Activated naive CD8-positive, alpha-beta T cell treated with anti-CD3 and anti-CD28 coated beads for 36 hours (primary cell): ENCODE data around the gene SLC29A1. TPM values are rescaled to one million over a fixed set of nuclear protein-coding genes. Genes with fewer than 3 reads are reported as not detected.
A peak's percentile ranks its signal among the peaks of the same experiment; 100 is the strongest.

Experiments
- DNase-seq: peaks from one replicate; pipeline ENCODE4 v3.0.0; 2021
- H3K27ac Mint-ChIP-seq: one replicate; pipeline ENCODE4 v1.8.0; 2022; ENCODE audit warnings: mild to moderate bottlenecking, moderate library complexity, mixed read lengths
- H3K27me3 Mint-ChIP-seq: one replicate; pipeline ENCODE4 v1.8.0; 2022; ENCODE audit warnings: mild to moderate bottlenecking, mixed read lengths
- H3K36me3 Mint-ChIP-seq: one replicate; pipeline ENCODE4 v1.8.0; 2021; ENCODE audit warnings: mild to moderate bottlenecking, mixed read lengths
- H3K4me1 Mint-ChIP-seq: one replicate; pipeline ENCODE4 v1.8.0; 2021; ENCODE audit warnings: mixed read lengths
- H3K4me3 Mint-ChIP-seq: one replicate; pipeline ENCODE4 v1.8.0; 2022; ENCODE audit warnings: mild to moderate bottlenecking, moderate library complexity, mixed read lengths
- H3K9me3 Mint-ChIP-seq: one replicate; pipeline ENCODE4 v1.8.0; 2022; ENCODE audit warnings: mixed read lengths
- total RNA-seq, 2 experiments: library from RNA; stranded (reverse); gene quantifications; one replicate each; pipeline ENCODE4 v1.2.3, GENCODE V29; 2021

SLC29A1 gene
- total RNA-seq, 2 experiments from 2014 or later, result 92.5 to 102 TPM

DNA sequence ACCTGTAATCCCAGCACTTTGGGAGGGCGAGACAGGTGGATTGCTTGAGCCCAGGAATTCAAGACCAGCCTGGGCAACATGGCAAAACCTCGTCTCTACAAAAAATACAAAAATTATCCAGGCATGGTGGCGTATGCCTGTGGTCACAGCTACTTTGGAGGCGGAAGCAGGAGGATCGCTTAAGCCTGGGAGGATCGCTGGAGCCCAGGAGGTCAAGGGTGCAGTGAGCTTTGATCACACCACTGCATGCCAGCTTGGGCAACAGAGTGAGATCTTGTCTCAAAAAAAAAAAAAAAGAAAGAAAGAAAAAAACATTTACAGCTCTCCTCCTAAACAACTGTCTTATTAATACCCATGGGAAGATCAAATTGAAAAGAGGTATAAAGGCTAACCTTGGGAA lies 15.4 kb upstream of the SLC29A1 start:
- no peak overlapping the region for H3K4me3 Mint-ChIP-seq
- H3K9me3 Mint-ChIP-seq, result no peaks in the 10 kb centered on the region
- H3K36me3 Mint-ChIP-seq, result no peaks in the 10 kb centered on the region
- H3K27ac Mint-ChIP-seq, result no peak overlapping the region
- no peaks in the 10 kb centered on the region for H3K4me1 Mint-ChIP-seq
- no peaks in the 10 kb centered on the region for H3K27me3 Mint-ChIP-seq
- no peak for DNase-seq

DNA sequence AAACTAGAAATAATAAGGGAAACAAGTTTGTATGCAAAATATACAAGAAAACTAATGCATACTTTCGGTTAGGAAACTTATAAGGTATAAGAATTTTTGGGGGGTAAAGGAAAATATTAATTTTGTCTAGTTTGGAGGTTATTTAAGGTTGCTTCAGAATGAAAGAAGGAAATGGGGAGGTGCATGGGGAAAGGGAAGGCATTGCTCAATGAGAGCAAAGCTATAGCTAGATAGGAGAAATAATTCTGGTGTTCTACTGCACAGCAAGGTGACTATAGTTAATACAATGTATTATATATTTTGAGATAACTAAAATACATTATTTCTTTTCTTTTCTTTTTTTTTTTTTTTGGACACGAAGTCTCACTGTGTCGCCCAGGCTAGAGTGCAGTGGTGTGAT lies 12.1 kb upstream of the SLC29A1 start:
- Mint-ChIP-seq H3K27me3 (peaks cover 4% of the 10 kb centered on the region), H3K36me3 (no peaks in the 10 kb centered on the region), H3K4me3 (no peak overlapping the region), H3K9me3 (no peaks in the 10 kb centered on the region), H3K4me1 (no peaks in the 10 kb centered on the region), H3K27ac (no peak overlapping the region)
- DNase-seq, result no peak

DNA sequence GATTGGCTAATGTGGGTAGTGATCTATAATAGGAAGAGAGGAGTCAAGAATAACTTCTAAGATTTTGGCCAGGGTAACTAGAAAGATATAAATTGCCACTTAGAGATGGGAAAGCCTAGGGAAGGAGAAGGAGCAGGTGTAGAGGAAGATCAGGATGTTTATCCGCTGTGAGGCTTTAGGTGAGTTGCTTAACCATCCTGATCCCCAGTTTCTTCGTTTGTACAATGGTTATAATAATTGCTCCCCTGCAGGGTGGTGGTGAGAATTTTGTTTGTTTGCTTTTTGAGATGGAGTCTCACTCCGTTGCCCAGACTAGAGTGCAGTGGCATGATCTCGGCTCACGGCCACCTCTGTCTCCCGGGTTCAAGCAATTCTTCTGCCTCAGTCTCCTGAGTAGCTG lies 9.1 kb upstream of the SLC29A1 start:
- DNase-seq, result no peak
- Mint-ChIP-seq H3K4me1 (peaks cover 6% of the 10 kb centered on the region), H3K36me3 (no peaks in the 10 kb centered on the region), H3K27ac (no peak overlapping the region), H3K27me3 (peaks cover 12% of the 10 kb centered on the region), H3K9me3 (no peaks in the 10 kb centered on the region), H3K4me3 (no peak overlapping the region)

DNA sequence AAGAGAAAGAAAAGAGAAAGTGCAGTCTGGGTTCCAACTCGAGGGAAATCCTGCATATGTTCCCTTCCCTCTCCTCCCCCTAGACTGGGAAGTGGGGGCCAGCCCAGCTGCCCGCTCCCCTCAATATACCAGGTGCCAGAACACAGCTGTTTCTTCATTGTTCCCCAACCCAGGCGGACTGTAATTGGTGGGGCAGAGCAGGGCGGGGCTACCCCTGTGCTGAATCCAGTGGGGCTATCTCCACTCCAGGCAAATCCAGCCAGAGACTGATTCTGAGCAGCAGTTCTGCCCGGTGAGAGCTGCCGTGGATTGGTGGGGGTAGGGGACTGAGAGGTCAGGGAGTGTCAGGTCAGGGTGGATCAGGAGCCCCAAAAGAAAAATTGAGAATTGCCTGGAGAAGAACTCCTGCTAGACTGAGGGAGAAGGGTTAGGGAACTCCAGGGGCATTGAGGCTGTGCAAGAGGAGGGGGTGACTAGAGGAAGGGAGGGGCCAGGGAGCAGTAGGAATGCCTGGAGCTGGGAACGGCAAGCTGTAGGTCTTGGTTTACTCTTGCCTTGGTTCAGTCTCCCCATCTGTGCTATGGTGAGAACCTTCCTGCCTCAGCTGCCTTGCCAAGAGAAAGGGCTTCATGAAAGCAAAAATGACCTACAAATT lies 6.6 kb upstream of the SLC29A1 start, which contains the start of gene MYMX:
TSS of gene MYMX (plus strand) at position 250 of the 655 bp plus-strand sequence. CDS start 546 bp downstream, outside the sequence.
- Mint-ChIP-seq H3K9me3 (no peaks in the 10 kb centered on the region), H3K27ac (no peak within 1 kb of the TSS)

GRCh38 chr6:44217332-44218143 lies 5.9 kb upstream of the SLC29A1 start:
- H3K36me3 Mint-ChIP-seq, result no peaks in the 10 kb centered on the region
- H3K4me3 Mint-ChIP-seq, result no peak overlapping the region
- H3K27me3 Mint-ChIP-seq, result peaks cover 13% of the 10 kb centered on the region

More for the DNA sequence above, 6.6 kb upstream of the SLC29A1 start, which contains the start of gene MYMX:
- Mint-ChIP-seq H3K27me3 (peaks cover 12% of the 10 kb centered on the region), H3K36me3 (no peaks in the 10 kb centered on the region), H3K4me3 (no peak within 1 kb of the TSS), H3K4me1 (peaks cover 16% of the 10 kb centered on the region)
- DNase-seq, result no peak

DNA sequence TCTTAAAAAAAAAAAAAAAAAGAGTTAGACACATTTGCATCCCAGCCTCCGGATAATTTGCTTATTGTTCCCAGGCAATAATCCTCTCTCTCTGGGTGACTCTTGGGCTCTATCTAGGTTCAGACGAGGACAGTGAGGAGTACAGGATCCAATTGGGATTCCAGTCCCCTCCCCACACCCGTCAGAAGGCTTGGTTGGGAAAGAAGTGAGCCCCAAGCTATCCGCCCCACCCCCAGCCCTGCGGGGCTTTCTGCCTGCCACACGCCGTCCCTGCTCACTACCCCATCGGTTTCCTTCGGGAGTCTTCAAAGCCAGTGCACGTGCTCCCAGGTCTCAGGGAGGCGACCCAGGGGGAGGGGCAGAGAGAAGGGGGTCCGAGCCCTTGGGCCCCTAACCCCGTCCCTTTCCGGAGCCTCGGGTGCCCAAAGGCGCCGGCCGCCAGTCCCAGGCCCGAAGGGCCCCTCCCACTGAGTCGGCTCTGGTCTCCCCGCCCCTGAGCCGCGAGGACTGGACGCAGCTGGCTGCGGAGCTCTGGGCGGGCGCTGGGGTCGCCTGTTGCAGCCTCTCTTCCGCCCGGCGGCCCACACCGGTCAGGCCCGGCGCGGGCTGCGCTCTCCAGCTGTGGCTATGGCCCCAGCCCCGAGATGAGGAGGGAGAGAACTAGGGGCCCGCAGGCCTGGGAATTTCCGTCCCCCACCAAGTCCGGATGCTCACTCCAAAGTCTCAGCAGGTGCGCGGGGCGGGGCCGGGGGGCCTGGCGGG lies 4.2 kb upstream of the SLC29A1 start:
- Mint-ChIP-seq H3K4me3 (peak overlapping the region; percentile 43), H3K27me3 (peaks cover 17% of the 10 kb centered on the region), H3K9me3 (no peaks in the 10 kb centered on the region), H3K27ac (no peak overlapping the region), H3K4me1 (peaks cover 32% of the 10 kb centered on the region), H3K36me3 (peaks cover under 1% of the 10 kb centered on the region)
- peak; percentile 57 for DNase-seq

More at GRCh38 chr6:44217332-44218143, 5.9 kb upstream of the SLC29A1 start:
- Mint-ChIP-seq H3K4me1 (peaks cover 22% of the 10 kb centered on the region), H3K9me3 (no peaks in the 10 kb centered on the region), H3K27ac (no peak overlapping the region)
- no peak for DNase-seq

DNA sequence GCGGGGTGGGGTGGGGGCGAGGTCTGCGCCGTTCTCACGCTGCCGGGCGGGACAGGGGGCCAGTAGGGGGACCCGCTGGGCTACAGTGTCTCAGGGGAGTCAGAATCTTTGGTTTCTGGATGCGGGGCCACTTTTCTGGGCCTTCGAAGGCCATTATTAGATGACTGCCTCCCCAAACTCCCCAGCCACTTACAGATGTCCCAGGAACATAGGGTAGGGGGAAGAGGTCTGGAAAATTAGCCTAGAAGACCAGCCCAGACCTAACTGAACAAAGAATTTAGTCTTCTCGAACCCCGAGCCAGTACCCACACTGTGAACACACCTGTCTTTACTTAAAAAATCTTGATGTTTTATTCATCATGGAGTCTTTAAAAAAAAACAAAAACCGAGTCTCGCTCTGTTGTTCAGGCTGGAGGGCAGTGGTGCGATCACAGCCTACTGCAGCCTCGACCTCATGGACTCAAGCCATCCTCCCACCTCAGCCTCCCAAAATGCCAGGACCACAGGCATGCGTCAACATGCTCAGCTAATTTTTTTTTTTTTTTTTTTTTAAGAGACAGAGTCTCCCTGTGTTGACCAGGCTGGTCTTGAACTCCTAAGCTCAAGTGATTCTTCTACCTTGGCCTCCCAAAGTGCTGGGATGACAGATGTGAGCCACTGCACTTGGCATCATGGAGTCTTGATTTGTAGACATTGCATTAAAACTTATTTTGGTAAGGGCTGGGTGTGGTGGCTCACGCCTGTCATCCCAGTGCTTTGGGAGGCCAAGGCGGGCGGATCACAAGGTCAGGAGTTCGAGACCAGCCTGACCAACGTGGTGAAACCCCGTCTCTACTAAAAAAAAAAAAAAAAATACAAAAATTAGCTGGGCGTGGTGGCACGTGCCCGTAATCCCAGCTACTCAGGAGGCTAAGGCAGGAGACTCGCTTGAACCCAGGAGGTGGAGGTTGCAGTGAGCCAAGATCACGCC lies 3.3 kb upstream of the SLC29A1 start:
- Mint-ChIP-seq H3K4me3 (no peak overlapping the region), H3K9me3 (no peaks in the 10 kb centered on the region), H3K36me3 (peaks cover 8% of the 10 kb centered on the region), H3K27me3 (peaks cover 15% of the 10 kb centered on the region), H3K4me1 (peaks cover 40% of the 10 kb centered on the region), H3K27ac (no peak overlapping the region)
- no peak for DNase-seq

GRCh38 chr6:44220913-44221290 lies 2.5 kb upstream of the SLC29A1 start:
- peaks cover 15% of the 10 kb centered on the region for H3K27me3 Mint-ChIP-seq

GRCh38 chr6:44221291-44221960 lies 2.0 kb upstream of the SLC29A1 start:
- peak overlapping the region; percentile 30 for H3K27ac Mint-ChIP-seq
- H3K27me3 Mint-ChIP-seq, result peaks cover 15% of the 10 kb centered on the region
- H3K36me3 Mint-ChIP-seq, result peaks cover 14% of the 10 kb centered on the region
- peak; percentile 79 for DNase-seq
- H3K4me1 Mint-ChIP-seq, result peaks cover 49% of the 10 kb centered on the region
- H3K9me3 Mint-ChIP-seq, result no peaks in the 10 kb centered on the region
- H3K4me3 Mint-ChIP-seq, result no peak overlapping the region

More at GRCh38 chr6:44220913-44221290, 2.5 kb upstream of the SLC29A1 start:
- Mint-ChIP-seq H3K36me3 (peaks cover 11% of the 10 kb centered on the region), H3K4me3 (no peak overlapping the region), H3K4me1 (peaks cover 46% of the 10 kb centered on the region), H3K27ac (peak overlapping the region; percentile 30), H3K9me3 (no peaks in the 10 kb centered on the region)
- DNase-seq, result no peak

GRCh38 chr6:44221961-44222335 lies 1.4 kb upstream of the SLC29A1 start:
- DNase-seq, result no peak
- H3K36me3 Mint-ChIP-seq, result peaks cover 16% of the 10 kb centered on the region
- H3K9me3 Mint-ChIP-seq, result no peaks in the 10 kb centered on the region
- H3K4me3 Mint-ChIP-seq, result no peak overlapping the region
- H3K27me3 Mint-ChIP-seq, result peaks cover 12% of the 10 kb centered on the region
- no peak overlapping the region for H3K27ac Mint-ChIP-seq
- peaks cover 51% of the 10 kb centered on the region for H3K4me1 Mint-ChIP-seq

DNA sequence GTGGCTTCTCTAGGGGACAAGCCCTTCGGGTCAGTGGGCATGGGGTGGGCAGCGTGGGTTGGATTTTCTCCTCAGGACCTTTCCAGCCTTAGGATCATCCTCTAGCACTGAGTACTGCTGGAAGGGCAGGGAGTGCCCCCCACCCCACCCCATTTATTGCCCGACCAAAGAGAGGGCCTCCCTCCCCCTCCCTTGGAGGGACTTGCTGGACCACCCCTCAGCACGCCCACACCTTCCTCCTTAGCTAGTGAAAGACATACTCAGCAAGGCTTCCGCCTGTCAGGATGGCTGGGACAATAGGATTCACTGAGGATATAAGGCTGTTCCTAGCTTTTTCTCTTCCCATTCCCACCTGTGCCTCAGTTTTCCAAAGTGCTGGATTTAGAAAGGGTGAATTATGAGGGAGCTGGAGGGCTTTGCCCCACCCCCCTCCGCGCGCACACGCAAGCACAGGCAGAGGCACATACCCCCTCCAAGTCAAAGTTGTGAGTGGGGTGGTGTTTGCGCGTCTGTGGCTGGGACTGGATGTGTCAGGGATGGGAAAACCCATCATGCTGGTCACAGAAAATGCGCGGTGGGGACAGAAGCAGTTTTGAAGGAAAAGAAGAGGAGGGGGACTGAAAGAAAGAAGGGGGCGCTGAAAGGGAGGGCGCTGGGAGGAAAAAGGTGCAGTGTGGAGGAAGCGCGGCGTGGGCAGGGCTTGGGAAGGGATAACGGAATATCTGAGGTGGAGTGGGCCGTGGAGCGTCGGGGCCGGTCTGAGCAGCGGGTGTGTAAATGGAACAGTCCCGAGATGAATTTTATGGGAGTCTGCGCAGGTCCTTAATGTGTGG lies 693 bp upstream of the SLC29A1 start:
- peak; percentile 17 for DNase-seq
- Mint-ChIP-seq H3K9me3 (no peaks in the 10 kb centered on the region), H3K4me3 (peak overlapping the region; percentile 92), H3K4me1 (peaks cover 51% of the 10 kb centered on the region), H3K27ac (peak overlapping the region; percentile 69), H3K36me3 (peaks cover 18% of the 10 kb centered on the region), H3K27me3 (peaks cover 10% of the 10 kb centered on the region)

GRCh38 chr6:44224029-44224964 lies 902 bp downstream of the SLC29A1 start:
- peaks cover 28% of the 10 kb centered on the region for H3K36me3 Mint-ChIP-seq
- peak overlapping the region; percentile 92 for H3K4me3 Mint-ChIP-seq
- no peaks in the 10 kb centered on the region for H3K9me3 Mint-ChIP-seq
- peaks cover 7% of the 10 kb centered on the region for H3K27me3 Mint-ChIP-seq
- peak overlapping the region; percentile 85 for H3K27ac Mint-ChIP-seq
- no peak for DNase-seq
- peaks cover 45% of the 10 kb centered on the region for H3K4me1 Mint-ChIP-seq
